ENCODE data around the gene PCDHA5. TPM values are rescaled to one million over a fixed set of nuclear protein-coding genes. Genes with fewer than 3 reads are reported as not detected.
"Not testable (repeated sequence)": the region's sequence is repeated elsewhere in the genome, so short reads cannot be mapped to it uniquely, and the experiment has no call there.

The PCDHA5 gene
- not detected for total RNA-seq

GRCh38 chr5:140821375-140822280 lies at the start of gene PCDHA5:
Gene PCDHA5, plus strand, starts transcription at chr5:140821613.
- Mint-ChIP-seq H3K9me3 (peaks cover 9% of the 10 kb centered on the region), H3K36me3 (ENCODE audit: insufficient read depth) (no peaks in the 10 kb centered on the region), H3K27me3 (ENCODE audit: low read depth) (peaks cover 18% of the 10 kb centered on the region), H3K4me3 (no peak within 1 kb of the TSS), H3K4me1 (ENCODE audit: low read depth) (no peaks in the 10 kb centered on the region)
- ATAC-seq (no peak), DNase-seq (no peak)

DNA sequence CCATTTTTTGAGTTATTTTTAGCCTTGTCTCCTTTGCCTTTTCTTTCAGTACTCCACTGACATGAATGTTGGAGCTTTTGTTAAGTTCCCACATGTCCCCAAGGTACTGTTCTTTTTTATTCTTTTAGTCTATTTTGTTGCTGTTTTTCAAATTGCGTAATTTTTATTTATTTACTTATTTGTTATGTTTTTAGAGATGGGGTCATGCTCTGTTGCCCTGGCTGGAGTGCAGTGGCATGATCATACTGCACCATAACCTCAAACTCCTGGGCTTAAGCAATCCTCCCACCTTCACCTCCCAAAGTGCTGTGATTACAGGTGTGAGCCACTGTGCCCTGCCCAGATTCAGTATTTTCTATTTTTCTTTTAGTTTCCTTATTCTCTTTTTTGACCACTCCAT lies 40.9 kb upstream of the PCDHA5 start:
- peaks cover 10% of the 10 kb centered on the region for H3K27me3 Mint-ChIP-seq (ENCODE audit: low read depth)
- peaks cover 2% of the 10 kb centered on the region for H3K36me3 Mint-ChIP-seq (ENCODE audit: insufficient read depth)
- no peak overlapping the region for H3K4me3 Mint-ChIP-seq
- DNase-seq = no peak
- ATAC-seq = no peak
- no peaks in the 10 kb centered on the region for H3K4me1 Mint-ChIP-seq (ENCODE audit: low read depth)
- peaks cover 68% of the 10 kb centered on the region for H3K9me3 Mint-ChIP-seq

DNA sequence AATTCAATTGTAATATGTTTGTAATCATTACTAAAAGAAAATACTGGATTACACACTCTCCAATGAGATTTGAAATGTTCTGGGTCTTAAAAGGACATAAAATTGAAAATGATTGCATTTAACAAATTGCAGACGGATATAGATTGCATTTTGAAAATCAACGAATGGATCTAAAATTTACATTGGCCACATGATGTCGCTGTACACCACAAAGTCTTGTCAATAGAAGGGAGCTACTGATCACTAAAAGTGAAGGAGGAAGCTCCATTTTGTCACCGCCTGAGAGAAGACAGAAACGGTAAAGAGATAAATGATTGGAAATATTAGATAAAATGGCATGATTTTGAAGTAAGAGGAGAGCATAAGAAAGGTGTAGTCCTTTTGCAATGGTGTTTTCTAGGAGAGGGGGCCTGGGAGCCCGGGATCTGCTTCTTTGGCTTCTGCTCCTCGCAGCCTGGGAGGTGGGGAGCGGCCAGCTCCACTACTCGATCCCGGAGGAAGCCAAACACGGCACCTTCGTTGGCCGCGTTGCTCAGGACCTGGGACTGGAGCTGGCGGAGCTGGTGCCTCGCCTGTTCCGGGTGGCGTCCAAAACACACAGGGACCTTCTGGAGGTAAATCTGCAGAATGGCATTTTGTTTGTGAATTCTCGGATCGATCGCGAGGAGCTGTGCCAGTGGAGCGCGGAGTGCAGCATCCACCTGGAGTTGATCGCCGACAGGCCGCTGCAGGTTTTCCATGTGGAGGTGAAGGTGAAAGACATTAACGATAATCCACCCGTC lies 35.3 kb upstream of the PCDHA5 start, which contains the start of gene PCDHA1:
Gene PCDHA1, plus strand, starts transcription at position 236 of the 782 bp plus-strand sequence.
- Mint-ChIP-seq H3K36me3 (ENCODE audit: insufficient read depth) (peaks cover 4% of the 10 kb centered on the region), H3K9me3 (peaks cover 46% of the 10 kb centered on the region)
- ATAC-seq = no peak

GRCh38 chr5:140787422-140787821 lies 34.0 kb upstream of the PCDHA5 start:
- H3K4me3 Mint-ChIP-seq; DNase-seq; ATAC-seq; H3K36me3 Mint-ChIP-seq (ENCODE audit: insufficient read depth); H3K4me1 Mint-ChIP-seq (ENCODE audit: low read depth): not testable (repeated sequence)
- Mint-ChIP-seq H3K27me3 (ENCODE audit: low read depth) (peaks cover 39% of the 10 kb centered on the region), H3K9me3 (peaks cover 46% of the 10 kb centered on the region)

More for the DNA sequence above, 35.3 kb upstream of the PCDHA5 start, which contains the start of gene PCDHA1:
- Mint-ChIP-seq H3K4me3 (no peak within 1 kb of the TSS), H3K27me3 (ENCODE audit: low read depth) (peaks cover 30% of the 10 kb centered on the region), H3K4me1 (ENCODE audit: low read depth) (peaks cover 2% of the 10 kb centered on the region)
- no peak for DNase-seq

GRCh38 chr5:140787849-140788504 lies 33.4 kb upstream of the PCDHA5 start:
- H3K9me3 Mint-ChIP-seq = peaks cover 46% of the 10 kb centered on the region
- ATAC-seq; H3K36me3 Mint-ChIP-seq (ENCODE audit: insufficient read depth): not testable (repeated sequence)

DNA sequence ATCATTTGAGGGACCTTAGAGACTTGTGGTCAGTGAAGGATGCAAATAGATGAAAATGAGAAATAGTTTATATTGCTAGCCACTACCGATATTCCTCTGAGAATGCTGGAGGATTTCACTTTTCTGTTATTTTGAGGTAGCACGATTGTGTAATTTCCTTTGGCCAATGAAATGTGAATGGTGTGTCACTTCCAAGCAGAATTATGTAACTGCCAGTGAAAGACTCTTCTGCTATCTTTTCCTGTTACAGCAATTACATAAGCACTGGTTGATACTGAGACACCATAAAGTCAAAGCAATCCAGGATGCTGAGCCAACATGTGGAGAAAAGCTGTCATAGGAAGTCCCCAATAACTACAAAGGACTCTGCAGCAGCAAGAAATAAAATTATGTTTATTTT lies 30.3 kb upstream of the PCDHA5 start:
- no peaks in the 10 kb centered on the region for H3K4me1 Mint-ChIP-seq (ENCODE audit: low read depth)
- peaks cover 45% of the 10 kb centered on the region for H3K27me3 Mint-ChIP-seq (ENCODE audit: low read depth)
- no peak overlapping the region for H3K4me3 Mint-ChIP-seq
- peaks cover 45% of the 10 kb centered on the region for H3K9me3 Mint-ChIP-seq
- peaks cover 5% of the 10 kb centered on the region for H3K36me3 Mint-ChIP-seq (ENCODE audit: insufficient read depth)
- no peak for DNase-seq
- no peak for ATAC-seq

More at GRCh38 chr5:140787849-140788504, 33.4 kb upstream of the PCDHA5 start:
- H3K27me3 Mint-ChIP-seq (ENCODE audit: low read depth) = peaks cover 43% of the 10 kb centered on the region
- H3K4me1 Mint-ChIP-seq (ENCODE audit: low read depth); H3K4me3 Mint-ChIP-seq; DNase-seq: not testable (repeated sequence)

DNA sequence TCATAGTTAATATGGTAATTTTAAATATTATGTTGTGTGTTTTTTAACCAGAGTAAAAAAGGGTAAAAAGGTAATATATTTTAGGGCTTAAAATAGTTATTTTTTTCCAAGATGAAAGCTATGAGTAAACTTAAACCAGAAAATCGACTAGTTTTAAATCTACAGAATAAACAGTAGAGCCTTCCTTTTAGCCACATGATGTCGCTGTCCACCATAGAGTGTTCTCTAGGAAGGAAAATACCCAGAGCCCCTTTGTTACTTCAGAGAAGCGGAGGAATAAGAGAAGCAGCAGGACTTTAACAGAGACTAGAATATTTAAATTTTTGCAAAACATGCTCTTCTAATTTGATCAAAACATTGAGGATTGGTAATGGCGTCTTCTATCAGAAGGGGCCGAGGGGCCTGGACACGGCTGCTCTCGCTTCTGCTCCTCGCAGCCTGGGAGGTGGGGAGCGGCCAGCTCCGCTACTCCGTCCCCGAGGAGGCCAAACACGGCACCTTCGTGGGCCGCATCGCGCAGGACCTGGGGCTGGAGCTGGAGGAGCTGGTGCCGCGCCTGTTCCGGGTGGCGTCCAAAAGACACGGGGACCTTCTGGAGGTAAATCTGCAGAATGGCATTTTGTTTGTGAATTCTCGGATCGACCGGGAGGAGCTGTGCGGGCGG lies 26.7 kb upstream of the PCDHA5 start, which contains the start of gene PCDHA2:
Gene PCDHA2, plus strand, starts transcription at position 258 of the 664 bp plus-strand sequence.
- Mint-ChIP-seq H3K27me3 (ENCODE audit: low read depth) (peaks cover 35% of the 10 kb centered on the region), H3K9me3 (peaks cover 41% of the 10 kb centered on the region), H3K4me3 (no peak within 1 kb of the TSS), H3K36me3 (ENCODE audit: insufficient read depth) (peaks cover 3% of the 10 kb centered on the region), H3K4me1 (ENCODE audit: low read depth) (no peaks in the 10 kb centered on the region)
- ATAC-seq = no peak
- no peak for DNase-seq

- H3K4me1 Mint-ChIP-seq (ENCODE audit: low read depth) = no peaks in the 10 kb centered on the region
- ATAC-seq = no peak
- H3K36me3 Mint-ChIP-seq (ENCODE audit: insufficient read depth) = peaks cover 2% of the 10 kb centered on the region
- H3K9me3 Mint-ChIP-seq = peaks cover 43% of the 10 kb centered on the region
- peaks cover 36% of the 10 kb centered on the region for H3K27me3 Mint-ChIP-seq (ENCODE audit: low read depth)
- H3K4me3 Mint-ChIP-seq = no peak overlapping the region
- DNase-seq = no peak
Observed at GRCh38 chr5:140795259-140795641, 26.2 kb upstream of the PCDHA5 start.

GRCh38 chr5:140796072-140796717 lies 25.2 kb upstream of the PCDHA5 start:
- H3K4me1 Mint-ChIP-seq (ENCODE audit: low read depth); ATAC-seq; H3K4me3 Mint-ChIP-seq; DNase-seq; H3K36me3 Mint-ChIP-seq (ENCODE audit: insufficient read depth): not testable (repeated sequence)
- peaks cover 36% of the 10 kb centered on the region for H3K9me3 Mint-ChIP-seq
- peaks cover 33% of the 10 kb centered on the region for H3K27me3 Mint-ChIP-seq (ENCODE audit: low read depth)

DNA sequence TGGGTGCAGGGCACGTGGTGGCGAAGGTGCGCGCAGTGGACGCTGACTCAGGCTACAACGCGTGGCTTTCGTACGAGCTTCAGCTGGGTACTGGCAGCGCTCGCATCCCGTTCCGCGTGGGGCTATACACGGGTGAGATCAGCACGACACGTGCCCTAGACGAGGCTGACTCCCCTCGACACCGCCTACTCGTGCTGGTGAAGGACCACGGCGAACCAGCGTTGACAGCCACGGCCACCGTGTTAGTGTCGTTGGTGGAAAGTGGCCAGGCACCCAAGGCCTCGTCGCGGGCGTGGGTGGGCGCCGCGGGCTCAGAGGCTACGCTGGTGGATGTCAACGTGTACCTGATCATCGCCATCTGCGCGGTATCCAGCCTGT lies 24.7 kb upstream of the PCDHA5 start:
- H3K4me1 Mint-ChIP-seq (ENCODE audit: low read depth) = no peaks in the 10 kb centered on the region
- peaks cover 32% of the 10 kb centered on the region for H3K27me3 Mint-ChIP-seq (ENCODE audit: low read depth)
- peaks cover 2% of the 10 kb centered on the region for H3K36me3 Mint-ChIP-seq (ENCODE audit: insufficient read depth)
- DNase-seq (no peak), ATAC-seq (no peak)
- H3K4me3 Mint-ChIP-seq = no peak overlapping the region
- peaks cover 34% of the 10 kb centered on the region for H3K9me3 Mint-ChIP-seq

GRCh38 chr5:140800816-140801493 lies 20.5 kb upstream of the PCDHA5 start, which contains the start of gene PCDHA3:
Gene PCDHA3, plus strand, starts transcription at chr5:140801057.
- peaks cover 2% of the 10 kb centered on the region for H3K36me3 Mint-ChIP-seq (ENCODE audit: insufficient read depth)
- H3K27me3 Mint-ChIP-seq (ENCODE audit: low read depth) = peaks cover 25% of the 10 kb centered on the region
- DNase-seq (no peak), ATAC-seq (no peak)
- peaks cover 17% of the 10 kb centered on the region for H3K9me3 Mint-ChIP-seq
- H3K4me3 Mint-ChIP-seq = no peak within 1 kb of the TSS
- H3K4me1 Mint-ChIP-seq (ENCODE audit: low read depth) = no peaks in the 10 kb centered on the region

- Mint-ChIP-seq H3K36me3 (ENCODE audit: insufficient read depth) (peaks cover 2% of the 10 kb centered on the region), H3K4me1 (ENCODE audit: low read depth) (no peaks in the 10 kb centered on the region), H3K9me3 (peaks cover 17% of the 10 kb centered on the region), H3K4me3 (no peak overlapping the region), H3K27me3 (ENCODE audit: low read depth) (peaks cover 25% of the 10 kb centered on the region)
- ATAC-seq (no peak), DNase-seq (no peak)
Observed at GRCh38 chr5:140801494-140801841, 19.9 kb upstream of the PCDHA5 start.

DNA sequence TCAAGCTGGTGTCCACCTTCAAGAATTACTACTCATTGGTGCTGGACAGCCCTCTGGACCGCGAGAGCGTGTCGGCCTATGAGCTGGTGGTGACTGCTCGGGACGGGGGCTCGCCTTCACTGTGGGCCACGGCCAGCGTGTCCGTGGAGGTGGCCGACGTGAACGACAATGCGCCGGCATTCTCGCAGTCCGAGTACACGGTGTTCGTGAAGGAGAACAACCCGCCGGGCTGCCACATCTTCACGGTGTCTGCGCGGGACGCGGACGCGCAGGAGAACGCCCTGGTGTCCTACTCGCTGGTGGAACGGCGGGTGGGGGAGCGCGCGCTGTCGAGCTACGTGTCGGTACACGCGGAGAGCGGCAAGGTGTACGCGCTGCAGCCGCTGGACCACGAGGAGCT lies 19.0 kb upstream of the PCDHA5 start:
- not testable (repeated sequence) for DNase-seq; H3K4me3 Mint-ChIP-seq; ATAC-seq; H3K36me3 Mint-ChIP-seq (ENCODE audit: insufficient read depth); H3K4me1 Mint-ChIP-seq (ENCODE audit: low read depth)
- Mint-ChIP-seq H3K27me3 (ENCODE audit: low read depth) (peaks cover 32% of the 10 kb centered on the region), H3K9me3 (peaks cover 19% of the 10 kb centered on the region)
